ENCODE measurements around the gene ZC3H18. TPM values are rescaled to one million over a fixed set of nuclear protein-coding genes. Genes with fewer than 3 reads are reported as not detected.
A peak's percentile ranks its signal among the peaks of the same experiment; 100 is the strongest.

ZC3H18 gene
- total and polyA plus RNA-seq, 12 donors, result 18.3 to 28.7 (median 22.0) TPM

DNA sequence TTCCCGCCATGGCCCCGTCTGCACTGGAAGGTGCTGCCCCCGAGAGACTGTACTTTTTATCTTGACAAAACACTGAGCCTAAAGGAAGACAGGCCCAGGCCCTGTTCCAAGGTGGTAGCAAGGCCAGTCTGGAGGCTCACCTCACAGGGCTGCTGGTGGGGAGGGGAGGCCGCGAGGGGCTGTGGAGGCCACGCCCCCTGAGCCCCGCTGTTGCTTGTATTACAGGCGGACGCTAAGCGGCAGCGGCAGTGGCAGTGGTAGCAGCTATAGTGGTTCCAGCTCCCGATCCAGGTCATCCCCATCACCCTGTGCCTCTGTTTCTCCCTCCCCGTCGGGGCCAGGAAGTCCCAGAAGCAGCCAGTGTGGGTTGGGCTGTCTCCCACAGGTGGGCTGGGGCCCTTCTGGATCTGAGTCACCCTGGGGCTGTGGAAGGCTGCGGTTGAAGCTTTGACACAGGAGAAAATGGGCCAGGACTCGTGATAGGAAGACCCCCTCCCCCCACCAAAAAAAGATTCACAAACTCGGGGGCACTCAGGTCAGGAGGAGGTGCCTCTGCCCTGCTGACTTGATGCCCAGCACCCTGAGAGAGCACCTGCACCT, 54.9 kb downstream of the ZC3H18 start:
- Histone ChIP-seq H3K36me3 (peaks cover 8 to 92% (median 42%) of the 10 kb centered on the region in 9 donors), H3K4me1 (peaks cover 4 to 21% (median 15%) of the 10 kb centered on the region in 9 donors), H3K27me3 (no peaks in the 10 kb centered on the region), H3K27ac (no peak overlapping the region), H3K9me3 (no peaks in the 10 kb centered on the region), H3K4me3 (no peak overlapping the region)
- TF ChIP-seq, protein P1, sequence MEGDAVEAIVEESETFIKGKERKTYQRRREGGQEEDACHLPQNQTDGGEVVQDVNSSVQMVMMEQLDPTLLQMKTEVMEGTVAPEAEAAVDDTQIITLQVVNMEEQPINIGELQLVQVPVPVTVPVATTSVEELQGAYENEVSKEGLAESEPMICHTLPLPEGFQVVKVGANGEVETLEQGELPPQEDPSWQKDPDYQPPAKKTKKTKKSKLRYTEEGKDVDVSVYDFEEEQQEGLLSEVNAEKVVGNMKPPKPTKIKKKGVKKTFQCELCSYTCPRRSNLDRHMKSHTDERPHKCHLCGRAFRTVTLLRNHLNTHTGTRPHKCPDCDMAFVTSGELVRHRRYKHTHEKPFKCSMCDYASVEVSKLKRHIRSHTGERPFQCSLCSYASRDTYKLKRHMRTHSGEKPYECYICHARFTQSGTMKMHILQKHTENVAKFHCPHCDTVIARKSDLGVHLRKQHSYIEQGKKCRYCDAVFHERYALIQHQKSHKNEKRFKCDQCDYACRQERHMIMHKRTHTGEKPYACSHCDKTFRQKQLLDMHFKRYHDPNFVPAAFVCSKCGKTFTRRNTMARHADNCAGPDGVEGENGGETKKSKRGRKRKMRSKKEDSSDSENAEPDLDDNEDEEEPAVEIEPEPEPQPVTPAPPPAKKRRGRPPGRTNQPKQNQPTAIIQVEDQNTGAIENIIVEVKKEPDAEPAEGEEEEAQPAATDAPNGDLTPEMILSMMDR (IDR thresholded peaks at IDR 0.05), result no peak
- ATAC-seq (no peak), DNase-seq (no peak)
- WGBS, 2 donors, result 85 to 88% methylated on average over 16 to 17 of the region's 17 CpGs
- intact Hi-C loops (cut with DNase I), result no loop called here

DNA sequence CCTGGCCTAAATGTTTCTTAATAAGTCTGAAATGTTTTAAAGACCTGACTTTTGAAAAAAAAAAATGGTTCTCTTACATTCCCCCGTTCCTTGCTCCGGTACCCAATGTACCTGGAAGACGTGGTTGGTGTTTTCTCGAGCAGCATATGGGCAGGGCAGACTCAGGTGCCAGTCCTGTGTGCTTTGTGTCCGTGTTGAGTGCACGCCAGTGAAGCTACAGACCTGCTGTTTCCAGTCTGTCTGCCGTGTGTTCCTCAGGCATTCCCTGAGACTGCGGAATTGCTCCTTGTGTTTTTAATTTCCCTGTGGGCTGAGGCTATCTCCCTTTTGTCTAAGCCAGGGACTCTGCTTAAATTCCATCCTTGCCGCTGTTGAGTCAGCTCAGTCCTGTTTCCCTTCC, 56.4 kb downstream of the ZC3H18 start:
- DNase-seq (no peak), ATAC-seq (no peak)
- TF ChIP-seq, protein P1 (IDR thresholded peaks at IDR 0.05), result no peak
- Histone ChIP-seq H3K27me3 (no peaks in the 10 kb centered on the region), H3K4me3 (no peak overlapping the region), H3K36me3 (peaks cover 8 to 99% (median 51%) of the 10 kb centered on the region in 9 donors), H3K9me3 (no peaks in the 10 kb centered on the region), H3K27ac (no peak overlapping the region), H3K4me1 (peaks cover 4 to 21% (median 12%) of the 10 kb centered on the region in 9 donors)
- 93 to 94% methylated on average over 9 of the region's 9 CpGs for WGBS, 2 donors
- intact Hi-C loops (cut with DNase I), result no loop called here

DNA sequence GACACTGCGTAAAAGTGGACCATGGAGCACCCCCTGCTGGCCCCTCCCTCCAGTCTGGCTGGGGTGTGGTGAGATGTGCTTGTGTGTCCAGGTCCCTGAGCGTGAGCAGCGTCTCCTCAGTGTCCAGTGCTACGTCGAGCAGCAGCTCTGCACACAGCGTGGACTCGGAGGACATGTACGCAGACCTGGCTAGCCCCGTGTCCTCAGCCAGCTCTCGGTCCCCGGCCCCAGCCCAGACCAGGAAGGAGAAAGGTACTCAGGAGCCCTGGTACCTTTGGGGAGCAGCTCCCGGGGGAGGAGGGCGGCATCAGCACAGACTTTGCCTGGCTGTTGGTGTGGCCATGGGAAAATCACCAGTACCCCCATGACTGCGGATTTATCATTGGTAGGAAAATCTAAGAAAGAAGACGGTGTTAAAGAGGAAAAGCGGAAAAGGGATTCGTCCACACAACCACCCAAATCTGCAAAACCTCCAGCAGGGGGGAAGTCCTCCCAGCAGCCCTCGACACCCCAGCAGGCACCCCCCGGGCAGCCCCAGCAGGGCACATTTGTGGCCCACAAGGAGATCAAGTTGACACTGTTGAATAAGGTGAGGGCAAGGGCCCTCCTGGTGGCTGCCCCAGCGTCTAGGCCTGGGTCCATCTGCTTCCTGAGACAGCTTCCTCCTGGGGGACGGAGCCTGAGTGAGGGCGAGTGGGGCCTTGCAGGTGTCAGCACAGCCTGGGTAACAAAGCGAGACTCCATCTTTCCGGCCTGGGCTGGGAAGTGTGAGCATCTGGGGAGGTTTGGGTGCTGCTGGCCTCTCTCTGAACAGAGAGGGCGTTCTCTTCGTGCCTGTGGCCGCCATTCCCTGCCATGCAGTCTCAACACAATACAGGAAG, 57.6 kb downstream of the ZC3H18 start:
- intact Hi-C loops (cut with DNase I), result no loop called here
- H3K4me1 ChIP-seq, result peaks cover 4 to 25% (median 12%) of the 10 kb centered on the region in 9 donors
- H3K9me3 ChIP-seq, result no peaks in the 10 kb centered on the region
- WGBS, 2 donors, result 93% methylated on average over 27 of the region's 27 CpGs
- ATAC-seq (peak in 2 of 8 donors; percentile 4 to 20), DNase-seq (no peak)
- H3K4me3 ChIP-seq, result no peak overlapping the region
- peaks cover 3 to 98% (median 54%) of the 10 kb centered on the region in 9 donors for H3K36me3 ChIP-seq
- H3K27me3 ChIP-seq, result no peaks in the 10 kb centered on the region
- H3K27ac ChIP-seq, result peak overlapping the region in 9 of 10 donors; percentile 35 to 79 (median 62)
- TF ChIP-seq, protein P1 (IDR thresholded peaks at IDR 0.05), result no peak

DNA sequence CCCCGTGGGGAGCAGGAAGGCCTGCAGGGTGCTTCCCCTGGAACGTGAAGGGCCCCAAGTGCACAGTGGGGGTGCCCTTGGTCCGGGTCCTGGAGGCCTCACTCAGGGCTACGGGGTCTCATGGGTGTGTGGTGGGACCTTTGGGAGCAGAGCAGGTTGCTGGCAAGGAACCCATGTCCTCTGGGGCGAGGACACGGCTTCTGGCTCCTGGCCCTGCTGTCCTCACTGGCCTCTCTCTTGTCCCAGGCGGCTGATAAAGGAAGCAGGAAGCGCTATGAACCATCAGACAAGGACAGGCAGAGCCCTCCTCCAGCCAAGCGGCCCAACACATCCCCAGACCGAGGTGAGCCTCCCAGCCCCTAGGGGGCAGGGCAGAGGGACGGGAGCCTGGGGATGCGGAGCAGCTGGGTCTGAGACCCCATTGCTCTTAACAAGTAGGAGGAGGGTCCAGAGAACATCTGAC, 58.3 kb downstream of the ZC3H18 start:
- 22% methylated on average over 12 of the region's 12 CpGs for WGBS, 2 donors
- Histone ChIP-seq H3K36me3 (peaks cover 0 to 95% (median 46%) of the 10 kb centered on the region in 9 donors), H3K27ac (peak overlapping the region in 9 of 10 donors; percentile 35 to 79 (median 62)), H3K9me3 (no peaks in the 10 kb centered on the region), H3K27me3 (no peaks in the 10 kb centered on the region), H3K4me1 (peaks cover 4 to 26% (median 12%) of the 10 kb centered on the region in 9 donors), H3K4me3 (no peak overlapping the region)
- DNase-seq (peak; percentile 73 to 75), ATAC-seq (peak; percentile 78 to 92 (median 86))
- intact Hi-C loops (cut with DNase I), result no loop called here
- TF ChIP-seq, protein P1 (IDR thresholded peaks at IDR 0.05), result peak; percentile 35 to 70 (median 56)
